HG03060 (cell line): ENCODE results near the gene RING1.
"Not testable (repeated sequence)": the region's sequence is repeated elsewhere in the genome, so short reads cannot be mapped to it uniquely, and the experiment has no call there.

Experiments used
- ATAC-seq: cut with Tn5 transposase; IDR thresholded peaks from one replicate; pipeline ENCODE4 v1.9.1; 2021; ENCODE audit warnings: low read depth, moderate number of reproducible peaks; ENCODE audit not compliant: unreplicated experiment

The RING1 gene

GRCh38 chr6:33204415-33205190 is 3.7 kb upstream of the RING1 start, which contains the start of gene HSD17B8:
HSD17B8 (plus strand) TSS chr6:33204655; CDS start chr6:33204669, 14 bp downstream.
- ATAC-seq, result no peak

DNA sequence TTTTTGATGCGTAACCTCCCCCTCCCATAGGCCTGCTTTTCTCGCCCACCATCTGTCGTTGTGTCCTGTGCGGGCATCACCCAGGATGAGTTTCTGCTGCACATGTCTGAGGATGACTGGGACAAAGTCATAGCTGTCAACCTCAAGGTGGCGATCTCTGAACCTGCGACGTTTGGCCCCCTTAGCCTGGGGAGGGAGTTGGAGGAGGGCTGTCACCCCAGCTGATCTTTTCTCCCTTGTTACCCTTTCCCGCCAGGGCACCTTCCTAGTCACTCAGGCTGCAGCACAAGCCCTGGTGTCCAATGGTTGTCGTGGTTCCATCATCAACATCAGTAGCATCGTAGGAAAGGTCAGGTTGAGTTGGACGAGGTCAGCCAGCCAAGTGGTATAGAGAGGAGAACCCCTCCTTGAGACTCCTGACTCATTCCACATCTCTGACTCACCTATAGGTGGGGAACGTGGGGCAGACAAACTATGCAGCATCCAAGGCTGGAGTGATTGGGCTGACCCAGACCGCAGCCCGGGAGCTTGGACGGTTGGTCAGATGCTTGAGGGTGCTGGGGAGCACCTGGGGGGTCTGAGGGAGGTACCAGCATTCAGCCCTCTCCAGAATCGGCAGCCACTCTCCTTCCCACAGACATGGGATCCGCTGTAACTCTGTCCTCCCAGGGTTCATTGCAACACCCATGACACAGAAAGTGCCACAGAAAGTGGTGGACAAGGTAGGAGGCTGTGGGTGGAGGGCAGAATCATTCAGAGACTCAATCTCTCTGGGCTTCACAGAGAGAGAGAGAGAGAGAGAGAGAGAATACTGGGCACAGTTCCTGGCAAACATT is 2.9 kb upstream of the RING1 start:
- ATAC-seq, result no peak

- no peak for ATAC-seq
Measured at GRCh38 chr6:33206027-33206863, 2.1 kb upstream of the RING1 start.

DNA sequence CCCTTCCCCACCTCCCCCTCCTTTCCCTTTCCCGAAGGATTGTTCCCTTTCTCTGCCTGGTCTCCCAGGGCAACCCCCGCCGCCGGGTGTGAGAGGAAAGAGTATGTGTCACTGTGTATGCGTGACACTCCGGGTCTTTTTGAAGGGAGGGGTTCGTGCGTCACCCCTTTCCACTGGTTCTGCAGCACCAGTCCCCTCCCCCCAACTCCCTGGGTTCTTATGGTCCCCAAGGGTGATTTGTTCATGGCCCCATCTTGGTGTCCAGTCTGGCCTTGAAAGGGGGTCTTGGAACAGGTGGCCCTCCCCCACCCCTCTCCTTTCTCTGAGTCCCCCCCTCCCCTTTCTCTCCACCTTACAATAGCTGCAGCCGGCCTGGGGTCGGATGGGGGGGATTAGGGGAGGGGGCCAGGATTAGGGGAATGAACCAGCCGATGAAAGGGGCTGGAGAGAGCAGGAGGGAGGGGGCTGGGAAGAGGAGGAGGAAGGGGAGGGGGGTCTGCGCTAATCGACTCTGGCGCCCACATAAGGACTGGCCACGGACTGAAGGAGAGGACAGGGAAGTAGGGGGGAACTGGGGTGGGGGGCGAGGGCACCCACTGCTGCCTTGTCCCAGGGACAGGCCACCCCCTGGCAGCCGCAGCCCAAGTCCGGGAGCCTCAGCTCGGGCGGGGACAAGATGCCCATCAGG is 1.3 kb upstream of the RING1 start:
- ATAC-seq, result no peak

DNA sequence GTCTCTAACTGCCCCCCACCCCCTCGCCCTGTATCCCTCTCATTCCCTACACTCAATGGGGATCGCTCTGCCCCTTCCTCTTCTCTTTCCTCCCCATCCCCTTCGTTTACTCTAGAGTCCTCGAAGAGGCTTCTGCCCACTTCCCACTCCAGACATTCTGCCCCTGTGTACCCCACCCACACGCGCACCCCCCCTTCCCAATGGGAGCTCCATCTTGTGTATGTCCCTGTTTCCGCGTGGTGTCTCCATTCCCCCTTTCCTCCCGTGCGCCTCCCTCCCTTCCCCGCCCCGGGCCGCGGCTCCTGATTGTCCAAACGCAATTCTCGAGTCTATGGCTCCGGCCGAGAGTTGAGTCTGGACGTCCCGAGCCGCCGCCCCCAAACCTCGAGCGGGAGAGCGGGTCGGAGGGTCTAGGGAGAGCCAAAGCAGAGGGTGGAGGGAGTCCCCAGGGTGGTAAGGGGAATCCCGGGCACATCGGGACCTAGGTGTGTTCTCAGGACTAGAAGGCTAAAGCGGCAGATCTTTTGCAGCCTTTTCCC is 679 bp upstream of the RING1 start:
- ATAC-seq, result no peak

- no peak for ATAC-seq
Measured at GRCh38 chr6:33209856-33210255, 1.6 kb downstream of the RING1 start.

- ATAC-seq, result no peak
Measured at GRCh38 chr6:33211136-33211535, 2.8 kb downstream of the RING1 start.

- ATAC-seq, result no peak
Measured at GRCh38 chr6:33211666-33212422, 3.5 kb downstream of the RING1 start.

GRCh38 chr6:33212857-33213165 is 4.5 kb downstream of the RING1 start:
- no peak for ATAC-seq

DNA sequence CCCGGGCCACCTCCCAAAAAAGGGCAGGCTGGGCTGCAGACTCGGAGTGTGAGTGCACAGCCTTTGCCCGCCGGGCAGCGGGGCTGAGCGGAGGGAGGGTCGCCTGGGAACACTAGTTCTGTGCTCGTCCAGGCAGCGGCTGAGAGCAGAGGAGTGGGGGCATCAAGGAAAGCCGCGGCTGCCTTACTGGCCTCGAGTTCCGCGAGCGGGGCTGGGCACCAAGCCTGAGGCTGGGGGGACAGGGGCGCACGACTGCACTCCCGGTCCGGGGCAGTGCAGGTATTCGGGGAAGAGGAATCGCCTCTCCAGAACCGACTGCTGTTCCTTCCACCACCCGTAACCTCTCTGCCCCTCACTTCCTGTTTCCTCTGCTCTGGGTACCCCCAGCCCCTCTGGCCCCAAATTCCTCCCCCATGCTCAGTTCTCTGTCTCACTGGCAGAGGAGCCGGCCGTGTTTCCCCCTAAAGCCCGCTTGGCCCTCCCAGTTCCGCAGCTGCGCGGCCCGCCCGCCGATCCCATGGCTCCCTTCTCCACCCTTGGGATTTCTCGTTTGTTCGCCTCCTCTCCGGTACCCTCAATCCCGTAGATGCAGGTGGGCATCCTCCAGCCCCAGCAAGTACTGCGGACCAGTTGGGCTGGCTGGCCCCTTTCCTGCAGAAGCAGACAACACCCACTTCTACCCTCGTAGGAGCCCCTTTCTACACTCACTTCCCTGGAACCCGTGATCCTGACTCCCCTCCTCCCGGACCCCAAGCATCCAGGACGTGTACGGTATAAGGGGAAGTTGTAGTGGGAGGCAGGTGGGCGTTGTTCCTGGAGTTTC is 5.1 kb downstream of the RING1 start:
- ATAC-seq, result no peak

- no peak for ATAC-seq
Measured at GRCh38 chr6:33213989-33214335, 5.7 kb downstream of the RING1 start.

GRCh38 chr6:33215271-33216116 is 7.2 kb downstream of the RING1 start:
- ATAC-seq, result no peak

GRCh38 chr6:33216117-33216649 is 7.9 kb downstream of the RING1 start:
- no peak for ATAC-seq

DNA sequence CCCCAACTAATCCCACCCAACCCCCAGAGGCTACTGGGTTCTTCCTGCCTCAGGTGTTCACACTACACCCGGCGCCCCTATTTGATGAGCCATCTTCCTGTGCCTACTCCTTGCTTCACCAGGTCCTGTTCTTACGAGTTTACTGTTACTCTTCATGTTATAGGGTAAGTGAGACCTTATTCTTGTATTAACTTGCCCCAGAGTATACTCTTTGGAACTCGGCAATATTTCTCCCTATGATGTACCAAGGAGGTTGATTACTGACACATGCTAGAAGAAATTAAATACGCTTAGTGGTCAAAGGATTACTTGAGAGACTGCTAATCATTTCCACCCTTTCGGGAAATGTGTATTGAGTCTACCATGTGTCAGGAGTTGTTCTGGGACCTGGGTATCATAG is 8.9 kb downstream of the RING1 start:
- no peak for ATAC-seq

DNA sequence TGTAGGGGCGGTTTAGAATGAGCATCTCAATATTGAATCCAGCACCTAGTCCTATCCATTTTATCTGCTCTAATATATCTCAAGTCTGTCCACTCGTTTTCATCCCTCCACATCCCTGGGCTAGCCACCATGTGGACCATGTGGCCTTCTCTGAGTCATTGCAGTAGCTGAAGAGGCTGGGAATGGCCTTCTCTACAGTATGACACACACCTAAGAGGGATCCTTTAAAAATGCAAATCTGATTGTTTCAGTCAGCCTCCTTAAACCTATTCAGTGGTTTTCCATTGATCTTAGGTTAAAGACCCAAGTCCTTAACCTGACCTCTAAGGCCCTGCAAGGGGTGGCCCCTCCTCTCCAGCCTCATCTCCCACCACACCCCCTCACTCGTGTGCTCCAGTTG is 9.4 kb downstream of the RING1 start:
- ATAC-seq, result no peak

DNA sequence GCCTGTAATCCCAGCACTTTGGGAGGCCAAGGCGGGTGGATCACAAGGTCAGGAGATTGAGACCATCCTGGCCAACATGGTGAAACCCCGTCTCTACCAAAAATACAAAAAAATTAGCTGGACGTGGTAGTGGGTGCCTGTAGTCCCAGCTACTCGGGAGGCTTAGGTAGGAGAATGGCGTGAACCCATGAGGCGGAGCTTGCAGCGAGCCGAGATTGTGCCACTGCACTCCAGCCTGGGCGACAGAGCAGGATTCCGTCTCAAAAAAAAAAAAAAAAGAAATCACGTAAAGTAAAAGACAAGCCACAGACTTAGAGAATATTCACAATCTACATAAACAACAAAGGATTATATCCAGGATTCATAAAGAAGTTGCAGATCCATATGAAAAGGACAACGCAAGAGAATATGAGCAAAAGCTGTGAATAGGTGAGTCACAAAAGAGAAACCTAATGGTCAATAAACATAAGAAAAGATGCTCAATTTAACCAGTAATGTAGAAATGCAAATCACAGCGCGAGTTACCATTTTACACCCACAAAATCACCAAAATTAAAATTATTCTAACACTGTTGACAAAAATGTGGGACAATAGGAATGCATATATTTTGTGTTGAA is 18.3 kb downstream of the RING1 start:
- ATAC-seq, result not testable (repeated sequence)

- ATAC-seq, result no peak
Measured at GRCh38 chr6:33235221-33235634, 26.9 kb downstream of the RING1 start.
